ENCODE measurements around the gene ELOVL6.
"Not testable (repeated sequence)": the region's sequence is repeated elsewhere in the genome, so short reads cannot be mapped to it uniquely, and the experiment has no call there.

ELOVL6 gene

GRCh38 chr4:110119337-110119736 is 79.1 kb downstream of the ELOVL6 start:
- DNase-seq = peak; percentile 6

DNA sequence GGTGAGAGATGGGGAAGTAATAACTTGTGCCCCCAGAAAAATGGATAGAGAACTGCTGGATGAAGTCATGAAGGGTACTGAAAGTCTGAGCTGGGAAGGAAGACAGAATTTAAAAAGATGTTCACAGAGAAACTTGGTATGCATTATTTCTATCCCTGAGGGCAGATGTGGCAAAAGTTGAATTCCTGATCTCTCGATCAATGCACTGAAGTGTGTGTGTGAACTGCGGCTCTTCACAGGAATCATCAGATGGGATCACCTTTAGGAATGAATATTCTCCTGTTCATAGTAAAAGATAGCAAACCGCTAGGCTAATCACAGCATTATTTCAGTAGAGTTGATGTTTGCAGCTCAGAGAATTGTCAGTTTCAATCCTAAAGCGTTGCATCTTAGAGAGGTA is 86.4 kb downstream of the ELOVL6 start:
- no peak for DNase-seq

- DNase-seq = no peak
Observed at GRCh38 chr4:110109455-110109854, 89.0 kb downstream of the ELOVL6 start.

DNA sequence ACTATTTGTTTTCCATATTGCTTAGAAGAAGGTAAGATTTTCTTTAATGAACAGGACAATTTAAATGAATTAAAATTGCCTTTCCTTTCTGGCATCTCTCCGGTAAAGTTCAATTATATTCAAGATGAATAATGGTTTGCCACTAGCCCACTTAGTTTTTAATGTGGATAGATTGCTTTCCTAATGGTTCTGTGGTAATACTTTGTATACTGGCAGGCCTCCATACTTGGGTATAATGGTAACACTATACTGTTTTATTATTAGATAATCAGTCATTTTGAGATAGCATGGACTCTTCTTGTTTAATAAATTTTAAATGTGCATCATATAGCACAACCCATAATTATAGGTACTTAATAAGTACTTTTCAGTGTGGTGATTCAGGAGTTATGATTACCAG is 89.5 kb downstream of the ELOVL6 start:
- no peak for DNase-seq

GRCh38 chr4:110108422-110108821 is 90.0 kb downstream of the ELOVL6 start:
- DNase-seq = no peak

DNA sequence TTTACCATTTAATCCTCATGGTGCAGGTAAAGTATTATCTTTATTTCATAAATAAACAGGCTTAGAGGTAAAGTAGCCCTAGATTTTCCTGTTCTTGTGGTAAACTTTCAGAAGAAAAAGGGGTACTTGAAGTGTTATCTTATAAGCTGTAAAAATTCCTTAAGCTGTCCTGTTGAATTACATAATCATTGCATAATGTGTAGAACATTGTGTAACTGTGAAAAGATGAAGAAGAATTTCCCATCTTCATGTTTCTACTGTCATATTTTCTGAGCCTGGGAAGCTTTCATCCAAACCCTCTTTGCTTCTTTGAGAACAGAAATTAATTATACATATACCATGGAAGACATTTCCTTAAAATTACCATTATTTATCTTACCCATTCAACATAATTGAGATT is 90.5 kb downstream of the ELOVL6 start:
- DNase-seq = no peak

DNA sequence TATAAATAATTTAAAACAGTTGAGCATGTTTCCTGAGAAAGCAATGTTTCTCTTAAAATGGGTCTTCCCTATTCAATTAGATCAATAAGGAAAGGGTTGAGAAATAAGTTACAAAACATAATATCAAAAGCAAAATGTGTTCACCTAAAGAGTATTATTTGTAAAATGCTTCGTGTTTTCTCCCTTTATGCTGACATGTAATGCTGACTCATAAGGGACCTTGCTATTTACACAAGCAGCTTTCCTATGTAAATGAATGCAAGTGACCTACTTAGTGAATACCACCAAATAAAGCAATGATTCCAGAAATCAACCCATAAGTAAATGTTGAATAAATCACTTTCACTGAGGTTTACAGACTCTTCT is 91.5 kb downstream of the ELOVL6 start:
- no peak for DNase-seq

DNA sequence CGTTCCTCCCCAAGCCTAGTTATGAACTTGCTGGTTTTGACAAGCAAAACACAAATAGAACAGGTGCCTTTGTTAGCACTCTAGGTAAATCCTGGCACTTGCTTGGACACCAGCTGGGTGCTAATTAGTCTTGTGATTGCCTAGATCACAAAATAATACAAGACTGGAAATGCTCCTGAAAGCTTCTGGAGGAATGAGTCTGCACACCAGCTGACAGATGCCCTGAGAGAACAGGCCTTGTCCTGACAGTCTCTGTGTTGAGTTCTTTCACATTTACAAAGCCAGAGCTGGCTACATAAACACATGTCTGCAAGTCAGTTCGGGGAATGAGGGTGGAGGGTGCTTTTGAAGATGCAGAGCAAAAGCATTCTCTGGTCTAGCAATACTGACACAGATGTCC is 93.8 kb downstream of the ELOVL6 start:
- no peak for DNase-seq

GRCh38 chr4:110099638-110100037 is 98.8 kb downstream of the ELOVL6 start:
- DNase-seq = no peak

- DNase-seq = no peak
Observed at GRCh38 chr4:110096405-110096804, 102.0 kb downstream of the ELOVL6 start.

DNA sequence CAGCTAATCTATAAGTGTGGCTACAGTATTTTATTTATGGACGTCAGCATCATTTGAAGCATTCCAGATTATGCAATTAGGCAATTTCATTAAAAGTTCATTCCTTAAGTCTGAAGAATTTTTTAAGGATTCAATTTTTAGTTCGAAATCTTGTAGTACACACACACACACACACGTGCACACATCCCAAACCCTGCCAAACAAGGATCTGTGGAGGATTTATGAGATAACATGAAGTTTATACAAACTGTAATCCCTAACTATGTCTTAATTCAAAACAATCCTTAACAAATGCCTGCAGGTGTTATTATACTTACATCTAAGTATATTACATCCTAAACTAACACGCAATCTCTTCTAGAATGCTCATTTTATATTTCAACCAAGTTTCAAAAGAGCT is 105.8 kb downstream of the ELOVL6 start:
- no peak for DNase-seq

GRCh38 chr4:110091434-110092140 is 106.8 kb downstream of the ELOVL6 start:
- no peak for DNase-seq

GRCh38 chr4:110088670-110089069 is 109.7 kb downstream of the ELOVL6 start:
- no peak for DNase-seq

DNA sequence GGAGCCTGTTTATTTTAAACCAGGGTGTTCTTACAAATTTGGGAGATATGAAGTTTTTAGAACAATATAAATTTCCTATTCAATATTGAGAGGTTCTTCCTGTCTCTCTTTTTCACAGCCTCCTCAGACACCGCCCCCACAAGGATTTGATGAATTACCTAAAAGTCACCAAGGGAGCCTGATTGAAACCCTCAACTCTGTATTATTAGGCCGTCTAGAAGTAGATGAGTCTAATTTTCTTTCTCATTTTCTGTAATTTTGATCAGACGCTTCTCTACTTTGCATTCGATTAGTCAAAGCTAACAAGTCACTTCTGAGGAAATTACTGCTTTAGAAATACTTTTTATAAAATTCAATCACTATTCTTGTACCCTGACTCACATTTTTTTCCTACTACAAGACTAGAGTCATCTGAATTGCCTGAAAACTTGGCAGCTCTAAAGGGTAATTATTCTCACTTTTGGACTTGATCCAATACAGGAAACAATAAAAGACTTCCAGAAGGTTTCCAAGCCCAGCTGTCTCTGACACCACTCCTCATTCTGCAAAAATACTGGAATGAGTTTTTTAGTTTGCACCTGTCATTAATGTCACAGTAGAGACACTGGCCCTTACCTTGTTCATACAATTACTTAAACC is 111.2 kb downstream of the ELOVL6 start:
- peak; percentile 16 for DNase-seq

- DNase-seq = peak; percentile 23
Observed at GRCh38 chr4:110085131-110085530, 113.3 kb downstream of the ELOVL6 start.

- DNase-seq = no peak
Observed at GRCh38 chr4:110084154-110084553, 114.3 kb downstream of the ELOVL6 start.

GRCh38 chr4:110078148-110078547 is 120.3 kb downstream of the ELOVL6 start:
- not testable (repeated sequence) for DNase-seq

- not testable (repeated sequence) for DNase-seq
Observed at GRCh38 chr4:110076828-110077227, 121.6 kb downstream of the ELOVL6 start.

GRCh38 chr4:110075891-110076290 is 122.5 kb downstream of the ELOVL6 start:
- DNase-seq = no peak

GRCh38 chr4:110075083-110075738 is 123.2 kb downstream of the ELOVL6 start:
- DNase-seq = no peak

- no peak for DNase-seq
Observed at GRCh38 chr4:110074570-110074969, 123.8 kb downstream of the ELOVL6 start.

- no peak for DNase-seq
Observed at GRCh38 chr4:110073053-110073845, 125.2 kb downstream of the ELOVL6 start.

GRCh38 chr4:110071466-110071865 is 126.9 kb downstream of the ELOVL6 start:
- no peak for DNase-seq

- DNase-seq = no peak
Observed at GRCh38 chr4:110068248-110068647, 130.2 kb downstream of the ELOVL6 start.

Measured in NCI-H510A treated with DMSO at 0.1 percent for 48 hours (cell line).